ENCODE data around the gene STXBP1.

The STXBP1 gene

GRCh38 chr9:127697575-127697974 lies 85.5 kb downstream of the STXBP1 start:
- no peak for TF ChIP-seq CTCF (IDR thresholded peaks at IDR 0.05; ENCODE audit: low read depth, low read length)
- DNase-seq (ENCODE audit: low read depth in 2 of 2), result no peak
- H3K4me3 ChIP-seq (replicated peaks in 1 of 2; ENCODE audit: low read depth in 2 of 2, low read length in 2 of 2), result no peak overlapping the region

GRCh38 chr9:127698386-127698785 lies 86.3 kb downstream of the STXBP1 start:
- no peak for DNase-seq (ENCODE audit: low read depth in 2 of 2)
- H3K4me3 ChIP-seq (replicated peaks in 1 of 2; ENCODE audit: low read depth in 2 of 2, low read length in 2 of 2), result no peak overlapping the region
- TF ChIP-seq CTCF (IDR thresholded peaks at IDR 0.05; ENCODE audit: low read depth, low read length), result no peak

- no peak for TF ChIP-seq CTCF (IDR thresholded peaks at IDR 0.05; ENCODE audit: low read depth, low read length)
- H3K4me3 ChIP-seq (replicated peaks in 1 of 2; ENCODE audit: low read depth in 2 of 2, low read length in 2 of 2), result peak overlapping the region; percentile 26 to 34
- peak; percentile 98 to 99 for DNase-seq (ENCODE audit: low read depth in 2 of 2)
Measured at GRCh38 chr9:127698985-127699670, 87.1 kb downstream of the STXBP1 start.

GRCh38 chr9:127700140-127700539 lies 88.1 kb downstream of the STXBP1 start:
- TF ChIP-seq CTCF (IDR thresholded peaks at IDR 0.05; ENCODE audit: low read depth, low read length), result no peak
- DNase-seq (ENCODE audit: low read depth in 2 of 2), result no peak
- H3K4me3 ChIP-seq (replicated peaks in 1 of 2; ENCODE audit: low read depth in 2 of 2, low read length in 2 of 2), result no peak overlapping the region

- no peak for TF ChIP-seq CTCF (IDR thresholded peaks at IDR 0.05; ENCODE audit: low read depth, low read length)
- H3K4me3 ChIP-seq (replicated peaks in 1 of 2; ENCODE audit: low read depth in 2 of 2, low read length in 2 of 2), result no peak overlapping the region
- no peak for DNase-seq (ENCODE audit: low read depth in 2 of 2)
Measured at GRCh38 chr9:127700594-127701255, 88.6 kb downstream of the STXBP1 start.

- no peak for DNase-seq (ENCODE audit: low read depth in 2 of 2)
- no peak overlapping the region for H3K4me3 ChIP-seq (replicated peaks in 1 of 2; ENCODE audit: low read depth in 2 of 2, low read length in 2 of 2)
- no peak for TF ChIP-seq CTCF (IDR thresholded peaks at IDR 0.05; ENCODE audit: low read depth, low read length)
Measured at GRCh38 chr9:127703289-127703946, 91.3 kb downstream of the STXBP1 start.

All from cardiac fibroblast (primary cell).